ENCODE results near the gene TXNL4A. TPM values are rescaled to one million over a fixed set of nuclear protein-coding genes. Genes with fewer than 3 reads are reported as not detected.

The TXNL4A gene
- total and polyA plus RNA-seq, 2 donors (not counting 1 experiment from before 2014, with no cell fraction given) = 38.9 to 67.8 TPM

DNA sequence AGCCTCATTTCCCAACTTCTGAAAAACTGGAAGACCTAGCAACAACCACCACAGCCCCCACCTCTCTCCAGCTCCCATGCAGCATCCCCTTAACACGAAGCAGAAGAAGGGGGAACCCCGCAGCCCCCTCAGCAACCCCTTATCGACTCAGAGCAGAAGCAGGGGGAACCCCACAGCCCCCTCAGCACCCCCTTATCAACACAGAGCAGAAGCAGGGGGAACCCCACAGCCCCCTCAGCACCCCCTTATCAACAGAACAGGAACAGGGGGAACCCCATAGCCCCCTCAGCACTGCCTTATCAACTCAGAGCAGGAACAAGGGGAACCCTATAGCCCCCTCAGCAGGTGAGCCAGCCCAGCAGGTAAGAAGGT, 43.6 kb downstream of the TXNL4A start:
- H3K9me3 Mint-ChIP-seq (ENCODE audit: insufficient read depth) = no peaks in the 10 kb centered on the region
- TF ChIP-seq, protein P1, sequence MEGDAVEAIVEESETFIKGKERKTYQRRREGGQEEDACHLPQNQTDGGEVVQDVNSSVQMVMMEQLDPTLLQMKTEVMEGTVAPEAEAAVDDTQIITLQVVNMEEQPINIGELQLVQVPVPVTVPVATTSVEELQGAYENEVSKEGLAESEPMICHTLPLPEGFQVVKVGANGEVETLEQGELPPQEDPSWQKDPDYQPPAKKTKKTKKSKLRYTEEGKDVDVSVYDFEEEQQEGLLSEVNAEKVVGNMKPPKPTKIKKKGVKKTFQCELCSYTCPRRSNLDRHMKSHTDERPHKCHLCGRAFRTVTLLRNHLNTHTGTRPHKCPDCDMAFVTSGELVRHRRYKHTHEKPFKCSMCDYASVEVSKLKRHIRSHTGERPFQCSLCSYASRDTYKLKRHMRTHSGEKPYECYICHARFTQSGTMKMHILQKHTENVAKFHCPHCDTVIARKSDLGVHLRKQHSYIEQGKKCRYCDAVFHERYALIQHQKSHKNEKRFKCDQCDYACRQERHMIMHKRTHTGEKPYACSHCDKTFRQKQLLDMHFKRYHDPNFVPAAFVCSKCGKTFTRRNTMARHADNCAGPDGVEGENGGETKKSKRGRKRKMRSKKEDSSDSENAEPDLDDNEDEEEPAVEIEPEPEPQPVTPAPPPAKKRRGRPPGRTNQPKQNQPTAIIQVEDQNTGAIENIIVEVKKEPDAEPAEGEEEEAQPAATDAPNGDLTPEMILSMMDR (IDR thresholded peaks at IDR 0.05) = no peak
- TF ChIP-seq EZH2 (IDR thresholded peaks at IDR 0.05; ENCODE audit: borderline replicate concordance, insufficient read depth, low read depth, low read length, poor library complexity, severe bottlenecking) = no peak
- Histone ChIP-seq H3K27me3 (replicated peaks in 1 of 4; ENCODE audit: control extremely low read depth in 1 of 4, control insufficient read depth in 3 of 4, insufficient read depth in 4 of 4, low read length in 3 of 4) (no peaks in the 10 kb centered on the region), H3K4me3 (ENCODE audit: control extremely low read depth in 1 of 5, extremely low read depth in 1 of 5, insufficient read depth in 1 of 5, low read depth in 2 of 5, low read length in 4 of 5) (no peak overlapping the region), H2AFZ (ENCODE audit: insufficient read depth, low read depth, low read length, poor library complexity, severe bottlenecking) (no peak overlapping the region), H3K9me3 (ENCODE audit: control extremely low read depth in 1 of 3, control insufficient read depth in 2 of 3, insufficient read depth in 1 of 3, low read length in 2 of 3) (no peaks in the 10 kb centered on the region), H3K27ac (ENCODE audit: low read length in 2 of 2) (peak overlapping the region in 1 of 2 donors; percentile 55), H3K79me2 (ENCODE audit: control insufficient read depth, insufficient read depth, low read length) (peaks cover 99% of the 10 kb centered on the region), H3K4me1 (ENCODE audit: control insufficient read depth in 2 of 2, insufficient read depth in 2 of 2, low read length in 2 of 2) (peaks cover 19 to 40% of the 10 kb centered on the region in 2 donors), H3K4me2 (replicated peaks; ENCODE audit: low read depth, low read length, poor library complexity, severe bottlenecking) (peak overlapping the region; percentile 14), H4K20me1 (ENCODE audit: control insufficient read depth, insufficient read depth, low read length, poor library complexity, severe bottlenecking) (peaks cover 93% of the 10 kb centered on the region), H3K9ac (ENCODE audit: low read length) (no peak overlapping the region), H3K36me3 (replicated peaks in 1 of 2; ENCODE audit: control extremely low read depth in 1 of 2, control insufficient read depth in 1 of 2, extremely low read depth in 1 of 2, insufficient read depth in 2 of 2, low read length in 1 of 2) (peaks cover 3 to 53% of the 10 kb centered on the region in 2 experiments)
- POLR2A ChIA-PET = no interaction called here
- no CpG with 5 or more reads among the region's 3 CpGs for WGBS (ENCODE audit: insufficient coverage)
- DNase-seq (peak; percentile 25), ATAC-seq (ENCODE audit: low read depth) (no peak)
- H3K4me1 Mint-ChIP-seq = peaks cover 48% of the 10 kb centered on the region
- H3K4me3 Mint-ChIP-seq = no peak overlapping the region
- H3K27me3 Mint-ChIP-seq = no peaks in the 10 kb centered on the region
- CTCF ChIA-PET = no interaction called here
- H3K27ac Mint-ChIP-seq = peak overlapping the region; percentile 68
- intact Hi-C loops (cut with micrococcal nuclease) = no loop called here

DNA sequence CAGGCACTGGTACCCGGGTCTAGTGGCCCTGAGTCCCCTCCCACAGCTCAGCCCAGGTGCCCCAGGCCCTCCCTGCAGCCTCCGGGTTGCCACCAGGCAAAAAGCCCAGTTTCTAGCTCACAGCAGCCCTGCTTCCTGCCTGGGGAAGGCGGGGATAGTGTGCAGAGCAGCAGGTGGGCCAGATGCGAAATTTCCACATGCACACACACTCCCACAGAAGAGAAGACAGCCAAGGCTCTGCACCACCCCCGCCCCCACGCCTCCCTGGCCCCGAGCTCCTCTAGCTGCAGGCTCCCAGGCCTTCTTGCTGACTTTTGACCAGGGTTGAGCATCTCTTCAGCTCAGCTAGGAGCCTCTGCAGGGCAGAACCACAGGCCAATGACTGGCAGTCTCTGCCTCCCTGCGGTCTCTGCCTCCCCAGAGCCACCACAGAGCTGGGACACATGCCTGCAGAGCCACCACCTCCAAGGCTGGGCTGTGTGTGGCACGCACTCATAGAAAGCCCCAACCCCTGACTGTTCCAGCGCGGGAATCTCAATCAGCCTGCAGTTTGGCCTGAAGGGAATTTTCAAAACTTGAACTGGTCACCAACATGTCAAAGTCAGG, 44.1 kb downstream of the TXNL4A start:
- Histone ChIP-seq H3K27me3 (replicated peaks in 1 of 4; ENCODE audit: control extremely low read depth in 1 of 4, control insufficient read depth in 3 of 4, insufficient read depth in 4 of 4, low read length in 3 of 4) (no peaks in the 10 kb centered on the region), H4K20me1 (ENCODE audit: control insufficient read depth, insufficient read depth, low read length, poor library complexity, severe bottlenecking) (peaks cover 91% of the 10 kb centered on the region), H3K4me3 (ENCODE audit: control extremely low read depth in 1 of 5, extremely low read depth in 1 of 5, insufficient read depth in 1 of 5, low read depth in 2 of 5, low read length in 4 of 5) (no peak overlapping the region), H3K9me3 (ENCODE audit: control extremely low read depth in 1 of 3, control insufficient read depth in 2 of 3, insufficient read depth in 1 of 3, low read length in 2 of 3) (no peaks in the 10 kb centered on the region), H3K9ac (ENCODE audit: low read length) (no peak overlapping the region), H3K79me2 (ENCODE audit: control insufficient read depth, insufficient read depth, low read length) (peaks cover 99% of the 10 kb centered on the region), H3K36me3 (replicated peaks in 1 of 2; ENCODE audit: control extremely low read depth in 1 of 2, control insufficient read depth in 1 of 2, extremely low read depth in 1 of 2, insufficient read depth in 2 of 2, low read length in 1 of 2) (peaks cover 3 to 53% of the 10 kb centered on the region in 2 experiments), H3K4me1 (ENCODE audit: control insufficient read depth in 2 of 2, insufficient read depth in 2 of 2, low read length in 2 of 2) (peaks cover 14 to 35% of the 10 kb centered on the region in 2 donors), H2AFZ (ENCODE audit: insufficient read depth, low read depth, low read length, poor library complexity, severe bottlenecking) (no peak overlapping the region), H3K27ac (ENCODE audit: low read length in 2 of 2) (peak overlapping the region in 1 of 2 donors; percentile 55), H3K4me2 (replicated peaks; ENCODE audit: low read depth, low read length, poor library complexity, severe bottlenecking) (peak overlapping the region; percentile 14)
- Mint-ChIP-seq H3K4me3 (no peak overlapping the region), H3K27me3 (no peaks in the 10 kb centered on the region), H3K9me3 (ENCODE audit: insufficient read depth) (no peaks in the 10 kb centered on the region), H3K27ac (peak overlapping the region; percentile 68), H3K4me1 (peaks cover 43% of the 10 kb centered on the region)
- TF ChIP-seq, protein P1 (IDR thresholded peaks at IDR 0.05) = no peak
- no peak for TF ChIP-seq EZH2 (IDR thresholded peaks at IDR 0.05; ENCODE audit: borderline replicate concordance, insufficient read depth, low read depth, low read length, poor library complexity, severe bottlenecking)
- ChIA-PET POLR2A (no interaction called here), CTCF (no interaction called here)
- intact Hi-C loops (cut with micrococcal nuclease) = no loop called here
- ATAC-seq (ENCODE audit: low read depth) (no peak), DNase-seq (no peak)
- 44% methylated on average over 11 of the region's 11 CpGs for WGBS (ENCODE audit: insufficient coverage)

Data from B cell (primary cell).